22Rv1 (cell line): ENCODE results near the gene KCNJ2.

Experiments
- H3K27ac ChIP-seq: fragments of 450-650 bp; 2 replicates; pipeline ENCODE4 v1.5.1; 2017
- CTCF ChIP-seq: fragments of 450-650 bp; IDR thresholded peaks from 2 replicates; pipeline ENCODE4 v1.5.1; 2017; ENCODE audit warnings: mild to moderate bottlenecking
- ZFX ChIP-seq: fragments of 450-650 bp; IDR thresholded peaks from 2 replicates; pipeline ENCODE4 v1.6.1; 2017; ENCODE audit warnings: antibody characterized with exemption, borderline replicate concordance

KCNJ2 gene

GRCh38 chr17:70127221-70127873 is 42.0 kb upstream of the KCNJ2 start:
- TF ChIP-seq CTCF (no peak), ZFX (no peak)
- H3K27ac ChIP-seq = no peak overlapping the region

GRCh38 chr17:70128727-70129238 is 40.5 kb upstream of the KCNJ2 start:
- H3K27ac ChIP-seq = no peak overlapping the region
- no peak for TF ChIP-seq ZFX
- TF ChIP-seq CTCF = no peak

GRCh38 chr17:70130289-70130688 is 39.0 kb upstream of the KCNJ2 start:
- TF ChIP-seq ZFX (no peak), CTCF (no peak)
- no peak overlapping the region for H3K27ac ChIP-seq

- H3K27ac ChIP-seq = no peak overlapping the region
- TF ChIP-seq CTCF (no peak), ZFX (no peak)
Measured at GRCh38 chr17:70132505-70132904, 36.8 kb upstream of the KCNJ2 start.

- TF ChIP-seq ZFX = no peak
- TF ChIP-seq CTCF = no peak
- no peak overlapping the region for H3K27ac ChIP-seq
Measured at GRCh38 chr17:70134042-70134441, 35.3 kb upstream of the KCNJ2 start.

GRCh38 chr17:70134777-70135176 is 34.6 kb upstream of the KCNJ2 start:
- no peak overlapping the region for H3K27ac ChIP-seq
- TF ChIP-seq CTCF (no peak), ZFX (no peak)

GRCh38 chr17:70136131-70136530 is 33.2 kb upstream of the KCNJ2 start:
- TF ChIP-seq CTCF (no peak), ZFX (no peak)
- no peak overlapping the region for H3K27ac ChIP-seq
